GM21723 (cell line): Measurements from ENCODE around the gene POLD2.

ENCODE experiments used
- ATAC-seq: cut with Tn5 transposase; IDR thresholded peaks from one replicate; pipeline ENCODE4 v1.9.1; 2021; ENCODE audit warnings: mild to moderate bottlenecking, moderate library complexity; ENCODE audit not compliant: unreplicated experiment

Gene POLD2

GRCh38 chr7:44152971-44153947 lies 29.9 kb upstream of the POLD2 start:
- ATAC-seq, result no peak

- ATAC-seq, result no peak
These were observed 28.6 kb upstream of the POLD2 start for GRCh38 chr7:44151956-44152355.

GRCh38 chr7:44150966-44151941 lies 27.9 kb upstream of the POLD2 start:
- ATAC-seq, result no peak

GRCh38 chr7:44150466-44150832 lies 27.1 kb upstream of the POLD2 start:
- ATAC-seq, result peak; percentile 62

GRCh38 chr7:44149571-44150465 lies 26.5 kb upstream of the POLD2 start:
- ATAC-seq, result no peak

GRCh38 chr7:44148961-44149536 lies 25.7 kb upstream of the POLD2 start:
- no peak for ATAC-seq

- no peak for ATAC-seq
These were observed 24.8 kb upstream of the POLD2 start for GRCh38 chr7:44148166-44148565.

GRCh38 chr7:44147026-44147991 lies 24.0 kb upstream of the POLD2 start:
- no peak for ATAC-seq

- no peak for ATAC-seq
These were observed 22.9 kb upstream of the POLD2 start for GRCh38 chr7:44145969-44146911.

- no peak for ATAC-seq
These were observed 22.2 kb upstream of the POLD2 start for GRCh38 chr7:44145479-44145968.

GRCh38 chr7:44144968-44145478 lies 21.7 kb upstream of the POLD2 start:
- no peak for ATAC-seq

- ATAC-seq, result no peak
These were observed 21.1 kb upstream of the POLD2 start for GRCh38 chr7:44144426-44144967.

GRCh38 chr7:44143646-44144250 lies 20.4 kb upstream of the POLD2 start:
- ATAC-seq, result no peak

- no peak for ATAC-seq
These were observed 18.7 kb upstream of the POLD2 start for GRCh38 chr7:44142028-44142427.

- no peak for ATAC-seq
These were observed 18.0 kb upstream of the POLD2 start, which contains the start of gene MYL7 for GRCh38 chr7:44141221-44141850. TSS of gene MYL7 (minus strand) at chr7:44141332. CDS start at chr7:44141305, 27 bp downstream.

- ATAC-seq, result no peak
These were observed 17.0 kb upstream of the POLD2 start for GRCh38 chr7:44140341-44140740.
